ENCODE measurements around the gene ZNF232. TPM values are rescaled to one million over a fixed set of nuclear protein-coding genes. Genes with fewer than 3 reads are reported as not detected.
"Not testable (repeated sequence)": the region's sequence is repeated elsewhere in the genome, so short reads cannot be mapped to it uniquely, and the experiment has no call there.

Gene ZNF232
- total RNA-seq, 1 experiment from 2014 or later = 11.1 TPM

DNA sequence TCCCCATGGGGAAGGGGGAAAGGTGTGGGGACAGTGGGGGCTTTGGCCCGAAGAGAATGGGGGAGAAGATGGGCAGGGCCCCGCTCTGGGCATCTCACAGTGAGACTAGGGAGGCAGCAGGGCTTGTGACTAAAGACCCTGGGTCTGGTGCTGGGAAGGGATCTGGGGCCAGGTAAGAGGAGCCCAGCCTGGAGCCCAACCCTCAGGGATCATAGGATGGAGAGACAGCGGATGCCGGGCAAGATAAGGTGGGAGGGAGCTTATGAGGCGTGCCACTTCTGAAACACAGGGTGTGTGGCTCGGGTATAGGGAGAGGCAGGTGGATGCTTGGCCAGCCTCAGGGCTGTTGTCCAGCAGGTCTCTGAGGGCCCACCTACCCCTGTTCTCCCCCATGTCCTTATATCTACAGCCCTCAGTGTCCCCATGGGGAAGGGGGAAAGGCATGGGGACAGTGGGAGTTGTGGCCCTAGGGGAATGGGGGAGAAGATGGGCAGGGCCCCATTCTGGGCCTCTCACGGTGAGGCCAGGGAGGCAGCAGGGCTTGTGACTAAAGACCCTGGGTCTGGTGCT lies 19.6 kb upstream of the ZNF232 start:
- H3K36me3 ChIP-seq (ENCODE audit: control insufficient read depth in 1 of 2, insufficient read depth in 2 of 2, low read length in 2 of 2) = no peaks in the 10 kb centered on the region
- no peaks in the 10 kb centered on the region for H3K27me3 ChIP-seq (ENCODE audit: insufficient read depth, low read length)
- no peak overlapping the region for H3K4me2 ChIP-seq (ENCODE audit: low read length)
- DNase-seq (ENCODE audit: low read depth, low spot score) (no peak), ATAC-seq (no peak)
- no peak overlapping the region for H3K4me3 ChIP-seq (replicated peaks in 1 of 2; ENCODE audit: low read depth in 1 of 2, low read length in 2 of 2)
- no peaks in the 10 kb centered on the region for H3K9me2 ChIP-seq (ENCODE audit: insufficient read depth)
- no peaks in the 10 kb centered on the region for H3K4me1 ChIP-seq (ENCODE audit: control insufficient read depth in 1 of 2, insufficient read depth in 2 of 2, low read length in 2 of 2)
- no peaks in the 10 kb centered on the region for H3K79me2 ChIP-seq (ENCODE audit: insufficient read depth, low read length)
- CTCF ChIA-PET = no interaction called here
- no peaks in the 10 kb centered on the region for H3K9me3 ChIP-seq (ENCODE audit: control insufficient read depth in 1 of 2, insufficient read depth in 1 of 2, low read depth in 1 of 2, low read length in 2 of 2)
- no peak overlapping the region for H3K9ac ChIP-seq (ENCODE audit: low read length)
- POLR2A ChIA-PET = no interaction called here
- intact Hi-C loops (cut with micrococcal nuclease) = no loop called here
- no peak for TF ChIP-seq JUND (IDR thresholded peaks at IDR 0.05)
- TF ChIP-seq EZH2 (IDR thresholded peaks at IDR 0.05) = no peak
- no peak for TF ChIP-seq ELF1 (IDR thresholded peaks at IDR 0.05; ENCODE audit: borderline replicate concordance, low read depth)
- no peak for TF ChIP-seq EGR1 (IDR thresholded peaks at IDR 0.05; ENCODE audit: low read depth)
- no peaks in the 10 kb centered on the region for H4K20me1 ChIP-seq (ENCODE audit: insufficient read depth)
- H2AFZ ChIP-seq (ENCODE audit: low read depth, low read length, poor library complexity, severe bottlenecking) = no peak overlapping the region
- RAD21 ChIA-PET (ENCODE audit: low non-redundant PET in 1 of 2, low total read pairs in 2 of 2, uncharacterized antibody in 2 of 2, unreplicated experiment in 2 of 2) = no interaction called here
- BruUV-seq (replicated peaks) = no TSS peak
- no peak overlapping the region for H3K27ac ChIP-seq (ENCODE audit: low read depth, low read length)

DNA sequence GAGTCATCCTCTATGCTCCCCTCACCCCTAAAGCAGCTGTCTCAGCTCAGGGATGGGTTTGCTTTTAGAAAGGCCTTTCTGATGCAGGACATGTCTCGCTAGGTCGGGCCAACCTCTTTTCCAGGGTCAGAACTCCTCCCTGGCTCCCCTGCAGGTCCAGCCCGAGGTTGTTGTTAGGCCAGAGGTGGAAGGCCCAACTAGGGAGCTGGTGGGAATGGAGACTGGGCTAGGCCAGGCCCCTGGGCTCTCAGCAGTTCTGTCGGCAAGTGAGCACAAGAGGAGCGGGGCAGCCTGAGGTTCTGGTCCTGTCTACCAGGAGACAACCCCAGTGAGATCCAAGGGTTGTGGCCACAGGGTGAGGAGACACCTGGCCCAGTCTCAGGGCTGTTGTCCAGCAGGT lies 19.0 kb upstream of the ZNF232 start:
- POLR2A ChIA-PET; H3K9me3 ChIP-seq (ENCODE audit: control insufficient read depth in 1 of 2, insufficient read depth in 1 of 2, low read depth in 1 of 2, low read length in 2 of 2); H3K9ac ChIP-seq (ENCODE audit: low read length); DNase-seq (ENCODE audit: low read depth, low spot score); H3K9me2 ChIP-seq (ENCODE audit: insufficient read depth); H3K4me3 ChIP-seq (replicated peaks in 1 of 2; ENCODE audit: low read depth in 1 of 2, low read length in 2 of 2); H3K4me1 ChIP-seq (ENCODE audit: control insufficient read depth in 1 of 2, insufficient read depth in 2 of 2, low read length in 2 of 2); H3K27me3 ChIP-seq (ENCODE audit: insufficient read depth, low read length); ATAC-seq; CTCF ChIA-PET; H3K36me3 ChIP-seq (ENCODE audit: control insufficient read depth in 1 of 2, insufficient read depth in 2 of 2, low read length in 2 of 2); H3K79me2 ChIP-seq (ENCODE audit: insufficient read depth, low read length); BruUV-seq (replicated peaks); RAD21 ChIA-PET (ENCODE audit: low non-redundant PET in 1 of 2, low total read pairs in 2 of 2, uncharacterized antibody in 2 of 2, unreplicated experiment in 2 of 2); intact Hi-C loops (cut with micrococcal nuclease); H3K4me2 ChIP-seq (ENCODE audit: low read length); H2AFZ ChIP-seq (ENCODE audit: low read depth, low read length, poor library complexity, severe bottlenecking); H3K27ac ChIP-seq (ENCODE audit: low read depth, low read length); H4K20me1 ChIP-seq (ENCODE audit: insufficient read depth): not testable (repeated sequence)

DNA sequence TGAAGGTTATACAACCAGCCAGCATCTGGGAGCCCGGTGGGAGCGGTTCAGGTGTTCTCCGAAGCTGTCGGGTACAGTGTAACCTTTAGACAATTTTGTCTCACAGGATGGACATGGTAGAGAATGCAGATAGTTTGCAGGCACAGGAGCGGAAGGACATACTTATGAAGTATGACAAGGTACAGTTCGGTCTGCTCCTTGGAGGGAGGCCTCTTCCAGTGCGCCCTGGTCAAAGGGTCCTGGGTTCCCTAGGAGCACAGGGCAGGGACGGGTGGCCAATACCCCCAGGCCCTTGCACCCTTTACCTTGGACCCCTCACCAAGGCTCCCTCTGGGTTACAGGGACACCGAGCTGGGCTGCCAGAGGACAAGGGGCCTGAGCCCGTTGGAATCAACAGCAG lies 18.6 kb upstream of the ZNF232 start:
- BruUV-seq (replicated peaks); H3K4me3 ChIP-seq (replicated peaks in 1 of 2; ENCODE audit: low read depth in 1 of 2, low read length in 2 of 2); H3K9me2 ChIP-seq (ENCODE audit: insufficient read depth); H4K20me1 ChIP-seq (ENCODE audit: insufficient read depth); H2AFZ ChIP-seq (ENCODE audit: low read depth, low read length, poor library complexity, severe bottlenecking); H3K27me3 ChIP-seq (ENCODE audit: insufficient read depth, low read length); intact Hi-C loops (cut with micrococcal nuclease); H3K4me2 ChIP-seq (ENCODE audit: low read length); RAD21 ChIA-PET (ENCODE audit: low non-redundant PET in 1 of 2, low total read pairs in 2 of 2, uncharacterized antibody in 2 of 2, unreplicated experiment in 2 of 2); DNase-seq (ENCODE audit: low read depth, low spot score); H3K9me3 ChIP-seq (ENCODE audit: control insufficient read depth in 1 of 2, insufficient read depth in 1 of 2, low read depth in 1 of 2, low read length in 2 of 2); ATAC-seq; H3K9ac ChIP-seq (ENCODE audit: low read length); POLR2A ChIA-PET; H3K27ac ChIP-seq (ENCODE audit: low read depth, low read length); H3K36me3 ChIP-seq (ENCODE audit: control insufficient read depth in 1 of 2, insufficient read depth in 2 of 2, low read length in 2 of 2); H3K4me1 ChIP-seq (ENCODE audit: control insufficient read depth in 1 of 2, insufficient read depth in 2 of 2, low read length in 2 of 2); H3K79me2 ChIP-seq (ENCODE audit: insufficient read depth, low read length); CTCF ChIA-PET: not testable (repeated sequence)

DNA sequence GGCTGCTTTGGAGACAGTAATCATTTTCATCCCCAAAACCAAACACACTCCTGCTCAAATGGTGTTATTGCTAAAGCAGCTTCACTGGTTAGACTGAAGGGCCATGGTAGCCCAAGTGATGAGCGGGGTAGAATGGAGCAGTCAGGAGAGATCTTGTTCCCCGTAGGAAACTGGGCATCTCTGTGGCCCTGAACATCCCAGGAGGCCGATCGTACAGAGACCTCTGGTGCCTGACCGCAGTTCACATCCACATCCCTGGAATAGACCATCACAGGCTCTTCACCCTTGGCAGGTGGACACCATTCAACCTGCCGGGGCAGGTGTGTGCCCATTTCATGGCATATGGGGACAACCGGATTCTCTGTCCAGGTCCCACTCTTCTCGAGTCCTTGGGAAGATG lies 18.1 kb upstream of the ZNF232 start:
- H3K4me2 ChIP-seq (ENCODE audit: low read length); CTCF ChIA-PET; POLR2A ChIA-PET; ATAC-seq; H3K4me3 ChIP-seq (replicated peaks in 1 of 2; ENCODE audit: low read depth in 1 of 2, low read length in 2 of 2); H3K27me3 ChIP-seq (ENCODE audit: insufficient read depth, low read length); H3K27ac ChIP-seq (ENCODE audit: low read depth, low read length); H4K20me1 ChIP-seq (ENCODE audit: insufficient read depth); H3K79me2 ChIP-seq (ENCODE audit: insufficient read depth, low read length); H3K9ac ChIP-seq (ENCODE audit: low read length); BruUV-seq (replicated peaks); H3K4me1 ChIP-seq (ENCODE audit: control insufficient read depth in 1 of 2, insufficient read depth in 2 of 2, low read length in 2 of 2); H3K9me3 ChIP-seq (ENCODE audit: control insufficient read depth in 1 of 2, insufficient read depth in 1 of 2, low read depth in 1 of 2, low read length in 2 of 2); H2AFZ ChIP-seq (ENCODE audit: low read depth, low read length, poor library complexity, severe bottlenecking); DNase-seq (ENCODE audit: low read depth, low spot score); RAD21 ChIA-PET (ENCODE audit: low non-redundant PET in 1 of 2, low total read pairs in 2 of 2, uncharacterized antibody in 2 of 2, unreplicated experiment in 2 of 2); intact Hi-C loops (cut with micrococcal nuclease); H3K9me2 ChIP-seq (ENCODE audit: insufficient read depth); H3K36me3 ChIP-seq (ENCODE audit: control insufficient read depth in 1 of 2, insufficient read depth in 2 of 2, low read length in 2 of 2): not testable (repeated sequence)

Data from HCT116 (cell line).